ENCODE results near the gene TFEC.

DNA sequence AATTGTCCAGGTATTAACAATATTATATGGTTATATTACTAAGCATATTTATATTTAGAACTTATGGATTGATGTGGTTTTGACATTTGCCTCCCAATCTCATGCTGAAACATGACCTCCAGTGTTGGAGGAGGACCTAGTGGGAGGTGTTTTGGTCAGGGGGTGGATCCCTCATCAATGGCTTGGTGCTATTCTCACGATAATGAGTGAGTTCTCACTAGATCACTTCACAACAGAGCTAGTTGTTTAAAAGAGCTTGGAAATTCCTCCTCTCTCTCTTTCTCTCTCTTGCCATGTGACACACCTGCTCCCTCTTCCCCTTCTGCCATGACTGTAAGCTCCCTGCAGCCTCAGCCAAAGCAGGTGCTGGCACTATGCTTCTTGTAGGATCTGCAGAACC, 19.0 kb downstream of the TFEC start:
- TF ChIP-seq YY1 (IDR thresholded peaks at IDR 0.05; ENCODE audit: low read depth): no peak
- TF ChIP-seq, protein P1, sequence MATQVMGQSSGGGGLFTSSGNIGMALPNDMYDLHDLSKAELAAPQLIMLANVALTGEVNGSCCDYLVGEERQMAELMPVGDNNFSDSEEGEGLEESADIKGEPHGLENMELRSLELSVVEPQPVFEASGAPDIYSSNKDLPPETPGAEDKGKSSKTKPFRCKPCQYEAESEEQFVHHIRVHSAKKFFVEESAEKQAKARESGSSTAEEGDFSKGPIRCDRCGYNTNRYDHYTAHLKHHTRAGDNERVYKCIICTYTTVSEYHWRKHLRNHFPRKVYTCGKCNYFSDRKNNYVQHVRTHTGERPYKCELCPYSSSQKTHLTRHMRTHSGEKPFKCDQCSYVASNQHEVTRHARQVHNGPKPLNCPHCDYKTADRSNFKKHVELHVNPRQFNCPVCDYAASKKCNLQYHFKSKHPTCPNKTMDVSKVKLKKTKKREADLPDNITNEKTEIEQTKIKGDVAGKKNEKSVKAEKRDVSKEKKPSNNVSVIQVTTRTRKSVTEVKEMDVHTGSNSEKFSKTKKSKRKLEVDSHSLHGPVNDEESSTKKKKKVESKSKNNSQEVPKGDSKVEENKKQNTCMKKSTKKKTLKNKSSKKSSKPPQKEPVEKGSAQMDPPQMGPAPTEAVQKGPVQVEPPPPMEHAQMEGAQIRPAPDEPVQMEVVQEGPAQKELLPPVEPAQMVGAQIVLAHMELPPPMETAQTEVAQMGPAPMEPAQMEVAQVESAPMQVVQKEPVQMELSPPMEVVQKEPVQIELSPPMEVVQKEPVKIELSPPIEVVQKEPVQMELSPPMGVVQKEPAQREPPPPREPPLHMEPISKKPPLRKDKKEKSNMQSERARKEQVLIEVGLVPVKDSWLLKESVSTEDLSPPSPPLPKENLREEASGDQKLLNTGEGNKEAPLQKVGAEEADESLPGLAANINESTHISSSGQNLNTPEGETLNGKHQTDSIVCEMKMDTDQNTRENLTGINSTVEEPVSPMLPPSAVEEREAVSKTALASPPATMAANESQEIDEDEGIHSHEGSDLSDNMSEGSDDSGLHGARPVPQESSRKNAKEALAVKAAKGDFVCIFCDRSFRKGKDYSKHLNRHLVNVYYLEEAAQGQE (IDR thresholded peaks at IDR 0.05; ENCODE audit: low read depth): no peak
- no peak for TF ChIP-seq EP300 (IDR thresholded peaks at IDR 0.05; ENCODE audit: borderline replicate concordance)
- TF ChIP-seq, protein P2, sequence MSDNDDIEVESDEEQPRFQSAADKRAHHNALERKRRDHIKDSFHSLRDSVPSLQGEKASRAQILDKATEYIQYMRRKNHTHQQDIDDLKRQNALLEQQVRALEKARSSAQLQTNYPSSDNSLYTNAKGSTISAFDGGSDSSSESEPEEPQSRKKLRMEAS (IDR thresholded peaks at IDR 0.05): no peak
- TF ChIP-seq TAF1 (IDR thresholded peaks at IDR 0.05; ENCODE audit: low read depth): no peak
- TF ChIP-seq TEAD4 (IDR thresholded peaks at IDR 0.05): no peak
- TF ChIP-seq TCF12 (IDR thresholded peaks at IDR 0.05; ENCODE audit: low read depth): no peak

Data from Ishikawa (cell line).